ENCODE data around the gene SLC6A11.

SLC6A11 gene

GRCh38 chr3:10955711-10956453 is 139.9 kb downstream of the SLC6A11 start:
- Histone ChIP-seq H3K4me3 (ENCODE audit: severe bottlenecking) (no peak overlapping the region), H3K27ac (ENCODE audit: poor library complexity, severe bottlenecking) (no peak overlapping the region), H3K9me3 (ENCODE audit: severe bottlenecking) (no peaks in the 10 kb centered on the region), H3K36me3 (ENCODE audit: low read depth) (no peaks in the 10 kb centered on the region), H3K4me1 (ENCODE audit: insufficient read depth, poor library complexity, severe bottlenecking) (no peaks in the 10 kb centered on the region), H3K27me3 (ENCODE audit: insufficient read depth, poor library complexity, severe bottlenecking) (no peaks in the 10 kb centered on the region)
- ATAC-seq (ENCODE audit: low read depth) (no peak), DNase-seq (ENCODE audit: low spot score) (no peak)
- TF ChIP-seq CTCF (IDR thresholded peaks at IDR 0.05; ENCODE audit: poor library complexity, severe bottlenecking): no peak

- no peaks in the 10 kb centered on the region for H3K4me1 ChIP-seq (ENCODE audit: insufficient read depth, poor library complexity, severe bottlenecking)
- ATAC-seq (ENCODE audit: low read depth) (no peak), DNase-seq (ENCODE audit: low spot score) (no peak)
- no peaks in the 10 kb centered on the region for H3K36me3 ChIP-seq (ENCODE audit: low read depth)
- H3K27ac ChIP-seq (ENCODE audit: poor library complexity, severe bottlenecking): no peak overlapping the region
- H3K4me3 ChIP-seq (ENCODE audit: severe bottlenecking): no peak overlapping the region
- TF ChIP-seq CTCF (IDR thresholded peaks at IDR 0.05; ENCODE audit: poor library complexity, severe bottlenecking): no peak
- H3K27me3 ChIP-seq (ENCODE audit: insufficient read depth, poor library complexity, severe bottlenecking): no peaks in the 10 kb centered on the region
- no peaks in the 10 kb centered on the region for H3K9me3 ChIP-seq (ENCODE audit: severe bottlenecking)
Observed at GRCh38 chr3:10956531-10956930, 140.5 kb downstream of the SLC6A11 start.

- Histone ChIP-seq H3K27me3 (ENCODE audit: insufficient read depth, poor library complexity, severe bottlenecking) (no peaks in the 10 kb centered on the region), H3K27ac (ENCODE audit: poor library complexity, severe bottlenecking) (no peak overlapping the region), H3K4me1 (ENCODE audit: insufficient read depth, poor library complexity, severe bottlenecking) (no peaks in the 10 kb centered on the region), H3K4me3 (ENCODE audit: severe bottlenecking) (no peak overlapping the region), H3K36me3 (ENCODE audit: low read depth) (no peaks in the 10 kb centered on the region), H3K9me3 (ENCODE audit: severe bottlenecking) (no peaks in the 10 kb centered on the region)
- TF ChIP-seq CTCF (IDR thresholded peaks at IDR 0.05; ENCODE audit: poor library complexity, severe bottlenecking): no peak
- ATAC-seq (ENCODE audit: low read depth) (no peak), DNase-seq (ENCODE audit: low spot score) (no peak)
Observed at GRCh38 chr3:10956986-10957385, 141.0 kb downstream of the SLC6A11 start.

- no peaks in the 10 kb centered on the region for H3K27me3 ChIP-seq (ENCODE audit: insufficient read depth, poor library complexity, severe bottlenecking)
- H3K4me1 ChIP-seq (ENCODE audit: insufficient read depth, poor library complexity, severe bottlenecking): no peaks in the 10 kb centered on the region
- ATAC-seq (ENCODE audit: low read depth) (no peak), DNase-seq (ENCODE audit: low spot score) (no peak)
- H3K36me3 ChIP-seq (ENCODE audit: low read depth): no peaks in the 10 kb centered on the region
- no peaks in the 10 kb centered on the region for H3K9me3 ChIP-seq (ENCODE audit: severe bottlenecking)
- no peak overlapping the region for H3K27ac ChIP-seq (ENCODE audit: poor library complexity, severe bottlenecking)
- no peak for TF ChIP-seq CTCF (IDR thresholded peaks at IDR 0.05; ENCODE audit: poor library complexity, severe bottlenecking)
- no peak overlapping the region for H3K4me3 ChIP-seq (ENCODE audit: severe bottlenecking)
Observed at GRCh38 chr3:10957976-10958749, 142.1 kb downstream of the SLC6A11 start.

- DNase-seq (ENCODE audit: low spot score): no peak
- no peaks in the 10 kb centered on the region for H3K4me1 ChIP-seq (ENCODE audit: insufficient read depth, poor library complexity, severe bottlenecking)
- no peak for ATAC-seq (ENCODE audit: low read depth)
Observed at GRCh38 chr3:10960255-10960654, 144.2 kb downstream of the SLC6A11 start.

More at GRCh38 chr3:10960255-10960654, 144.2 kb downstream of the SLC6A11 start:
- no peak for TF ChIP-seq CTCF (IDR thresholded peaks at IDR 0.05; ENCODE audit: poor library complexity, severe bottlenecking)
- H3K36me3 ChIP-seq (ENCODE audit: low read depth): no peaks in the 10 kb centered on the region
- H3K4me3 ChIP-seq (ENCODE audit: severe bottlenecking): no peak overlapping the region
- H3K9me3 ChIP-seq (ENCODE audit: severe bottlenecking): no peaks in the 10 kb centered on the region
- H3K27ac ChIP-seq (ENCODE audit: poor library complexity, severe bottlenecking): no peak overlapping the region
- no peaks in the 10 kb centered on the region for H3K27me3 ChIP-seq (ENCODE audit: insufficient read depth, poor library complexity, severe bottlenecking)

All from RWPE2 (cell line).